Activated CD8-positive, alpha-beta T cell treated with anti-CD3 and anti-CD28 coated beads for 36 hours (primary cell): Measurements from ENCODE around the gene PAPSS1. TPM values are rescaled to one million over a fixed set of nuclear protein-coding genes. Genes with fewer than 3 reads are reported as not detected.

Experiments
- ATAC-seq: fragments of 200-7000 bp; cut with Tn5 transposase; one replicate; pipeline ENCODE4 v1.10.0; 2021; ENCODE audit warnings: mild to moderate bottlenecking, moderate library complexity
- CTCF ChIA-PET: fragments of 350-600 bp; sonication (Branson Sonifier 250); formaldehyde crosslinking; loops from one replicate; lab custom pipeline; 2021; ENCODE audit warnings: antibody characterized with exemption; lab: Charles Lee
- POLR2A ChIA-PET: fragments of 350-600 bp; sonication (Branson Sonifier 250); formaldehyde crosslinking; loops from one replicate; lab custom pipeline; 2021; ENCODE audit warnings: antibody characterized with exemption; lab: Charles Lee
- DNase-seq: peaks from one replicate; pipeline ENCODE4 v3.0.0-alpha.2; 2020
- H3K27ac Mint-ChIP-seq: one replicate; pipeline ENCODE4 v1.8.0; 2021; ENCODE audit warnings: mild to moderate bottlenecking, mixed read lengths
- H3K27me3 Mint-ChIP-seq: one replicate; pipeline ENCODE4 v1.8.0; 2021; ENCODE audit warnings: mixed read lengths
- H3K36me3 Mint-ChIP-seq: one replicate; pipeline ENCODE4 v1.8.0; 2021; ENCODE audit warnings: low read depth, mixed read lengths
- H3K4me1 Mint-ChIP-seq: one replicate; pipeline ENCODE4 v1.8.0; 2021; ENCODE audit warnings: low read depth, mixed read lengths
- H3K4me3 Mint-ChIP-seq: one replicate; pipeline ENCODE4 v1.8.0; 2021; ENCODE audit warnings: mild to moderate bottlenecking, moderate library complexity, mixed read lengths
- H3K9me3 Mint-ChIP-seq: one replicate; pipeline ENCODE4 v1.8.0; 2021; ENCODE audit warnings: mixed read lengths
- intact Hi-C: fragments of 100-400 bp; cut with micrococcal nuclease; formaldehyde crosslinking; loops from one replicate; pipeline ENCODE4 v1.10.0; 2022
- total RNA-seq, 2 experiments: library from RNA; stranded (reverse); gene quantifications; one replicate each; pipeline ENCODE4 v1.2.3, GENCODE V29; 2021
- TF ChIP-seq, protein P1 (sequence below): fragments of 200-600 bp; IDR thresholded peaks from one replicate; pipeline ENCODE4 v1.8.0; 2022; ENCODE audit warnings: antibody characterized with exemption, mild to moderate bottlenecking

The PAPSS1 gene
- total RNA-seq, 2 experiments from 2014 or later, result 29.5 to 31.1 TPM

DNA sequence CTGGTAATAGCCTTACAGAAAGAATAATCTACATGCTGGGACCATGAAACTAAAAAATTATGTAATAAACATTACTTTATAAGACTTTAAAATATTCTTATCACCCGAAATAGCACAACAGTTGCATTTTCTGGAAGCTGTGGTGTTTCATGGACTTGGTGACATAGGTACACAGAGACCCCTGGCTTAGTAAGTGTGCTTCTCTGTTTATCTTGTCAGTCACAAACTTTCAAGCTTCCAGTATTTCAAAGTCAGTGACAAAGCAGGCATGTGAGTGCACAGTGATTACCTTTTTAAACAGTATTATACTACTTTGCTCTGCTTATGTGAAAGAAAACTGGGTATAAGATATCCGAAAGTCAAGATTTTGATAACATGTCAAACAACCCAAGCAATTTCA lies 84.3 kb downstream of the PAPSS1 start:
- CTCF ChIA-PET, result no interaction called here

DNA sequence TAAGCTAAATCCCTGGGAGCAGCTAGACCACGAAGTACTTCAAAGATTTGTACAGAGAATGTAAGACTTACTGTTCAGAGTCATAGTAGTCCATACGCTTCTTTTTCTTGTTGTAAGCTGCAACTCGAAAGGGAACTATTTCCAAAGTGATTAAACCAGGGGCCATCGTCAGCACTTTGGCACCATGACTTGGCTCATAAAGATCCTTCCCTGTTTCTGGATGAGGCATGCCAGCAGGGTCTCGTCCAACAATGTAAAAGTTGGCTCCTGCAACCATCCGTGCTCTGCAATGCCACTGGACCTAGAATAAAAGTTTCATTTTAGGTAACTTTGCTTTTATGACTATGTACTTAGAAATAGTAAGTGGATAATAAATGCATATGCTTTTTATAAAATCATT lies 88.5 kb downstream of the PAPSS1 start:
- H3K9me3 Mint-ChIP-seq, result no peaks in the 10 kb centered on the region
- H3K27me3 Mint-ChIP-seq, result no peaks in the 10 kb centered on the region
- ATAC-seq (no peak), DNase-seq (no peak)
- POLR2A ChIA-PET, result no interaction called here
- H3K27ac Mint-ChIP-seq, result no peak overlapping the region
- no peaks in the 10 kb centered on the region for H3K4me1 Mint-ChIP-seq
- CTCF ChIA-PET, result no interaction called here
- H3K36me3 Mint-ChIP-seq, result peaks cover 19% of the 10 kb centered on the region
- TF ChIP-seq, protein P1, sequence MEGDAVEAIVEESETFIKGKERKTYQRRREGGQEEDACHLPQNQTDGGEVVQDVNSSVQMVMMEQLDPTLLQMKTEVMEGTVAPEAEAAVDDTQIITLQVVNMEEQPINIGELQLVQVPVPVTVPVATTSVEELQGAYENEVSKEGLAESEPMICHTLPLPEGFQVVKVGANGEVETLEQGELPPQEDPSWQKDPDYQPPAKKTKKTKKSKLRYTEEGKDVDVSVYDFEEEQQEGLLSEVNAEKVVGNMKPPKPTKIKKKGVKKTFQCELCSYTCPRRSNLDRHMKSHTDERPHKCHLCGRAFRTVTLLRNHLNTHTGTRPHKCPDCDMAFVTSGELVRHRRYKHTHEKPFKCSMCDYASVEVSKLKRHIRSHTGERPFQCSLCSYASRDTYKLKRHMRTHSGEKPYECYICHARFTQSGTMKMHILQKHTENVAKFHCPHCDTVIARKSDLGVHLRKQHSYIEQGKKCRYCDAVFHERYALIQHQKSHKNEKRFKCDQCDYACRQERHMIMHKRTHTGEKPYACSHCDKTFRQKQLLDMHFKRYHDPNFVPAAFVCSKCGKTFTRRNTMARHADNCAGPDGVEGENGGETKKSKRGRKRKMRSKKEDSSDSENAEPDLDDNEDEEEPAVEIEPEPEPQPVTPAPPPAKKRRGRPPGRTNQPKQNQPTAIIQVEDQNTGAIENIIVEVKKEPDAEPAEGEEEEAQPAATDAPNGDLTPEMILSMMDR, result no peak
- intact Hi-C loops, result no loop called here
- H3K4me3 Mint-ChIP-seq, result no peak overlapping the region

More for the DNA sequence above, 84.3 kb downstream of the PAPSS1 start:
- no peaks in the 10 kb centered on the region for H3K27me3 Mint-ChIP-seq
- no peak for DNase-seq
- POLR2A ChIA-PET, result no interaction called here
- no peak overlapping the region for H3K4me3 Mint-ChIP-seq
- intact Hi-C loops, result no loop called here
- no peaks in the 10 kb centered on the region for H3K9me3 Mint-ChIP-seq
- H3K36me3 Mint-ChIP-seq, result peaks cover 6% of the 10 kb centered on the region
- TF ChIP-seq, protein P1, result no peak
- no peak overlapping the region for H3K27ac Mint-ChIP-seq
- no peak for ATAC-seq
- no peaks in the 10 kb centered on the region for H3K4me1 Mint-ChIP-seq

DNA sequence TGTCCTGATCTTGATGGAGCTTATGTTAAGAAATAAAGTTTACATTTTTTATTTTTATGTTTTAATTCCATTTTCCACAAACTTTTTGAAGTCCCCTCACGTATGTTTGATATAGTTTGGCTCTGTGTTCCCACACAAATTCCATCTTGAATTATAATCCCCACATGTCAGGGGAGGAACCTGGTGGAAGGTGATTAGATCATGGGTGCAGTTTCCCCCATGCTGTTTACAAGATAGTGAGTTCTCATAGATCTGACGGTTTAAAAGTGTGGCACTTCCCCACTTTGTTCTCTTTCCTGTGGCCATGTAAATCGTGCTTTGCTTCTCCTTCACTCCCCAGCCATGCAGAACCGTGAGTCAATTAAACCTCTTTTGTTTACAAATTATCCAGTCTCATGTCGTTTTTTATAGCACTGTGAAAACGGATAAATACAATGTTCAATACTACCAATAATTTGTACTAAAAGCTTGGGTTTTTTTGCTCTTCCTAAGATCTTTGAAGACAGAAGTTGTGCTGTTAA lies 89.8 kb downstream of the PAPSS1 start:
- TF ChIP-seq, protein P1, result no peak
- no peaks in the 10 kb centered on the region for H3K4me1 Mint-ChIP-seq
- H3K9me3 Mint-ChIP-seq, result no peaks in the 10 kb centered on the region
- DNase-seq, result no peak
- H3K27ac Mint-ChIP-seq, result no peak overlapping the region
- intact Hi-C loops, result no loop called here
- ATAC-seq, result no peak
- H3K36me3 Mint-ChIP-seq, result peaks cover 25% of the 10 kb centered on the region
- no peak overlapping the region for H3K4me3 Mint-ChIP-seq
- H3K27me3 Mint-ChIP-seq, result no peaks in the 10 kb centered on the region
- ChIA-PET CTCF (no interaction called here), POLR2A (no interaction called here)

DNA sequence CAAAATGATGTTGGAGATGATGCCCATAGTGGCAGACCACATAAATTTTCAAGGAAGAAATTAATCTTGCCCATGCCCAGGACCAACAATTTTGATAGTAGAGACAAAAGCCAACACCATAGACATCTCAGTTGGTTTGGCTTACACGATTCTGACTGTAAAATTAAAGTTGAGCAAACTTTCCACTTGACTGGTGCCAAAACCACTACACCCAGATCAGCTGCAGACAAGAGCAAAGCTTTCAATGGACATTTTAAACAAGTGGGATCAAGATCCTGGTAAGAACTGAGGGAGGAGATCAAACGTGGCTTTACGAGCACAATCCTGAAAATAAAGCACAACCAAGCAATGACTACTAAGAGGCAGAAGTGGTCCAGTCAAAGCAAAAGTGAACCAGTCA lies 90.7 kb downstream of the PAPSS1 start:
- intact Hi-C loops, result no loop called here
- Mint-ChIP-seq H3K4me3 (no peak overlapping the region), H3K27me3 (no peaks in the 10 kb centered on the region), H3K36me3 (peaks cover 32% of the 10 kb centered on the region), H3K4me1 (no peaks in the 10 kb centered on the region), H3K27ac (no peak overlapping the region), H3K9me3 (no peaks in the 10 kb centered on the region)
- ChIA-PET CTCF (interaction anchor here (0.6 to 1.0 kb wide), 2 partner anchors 15 to 284 kb away, joined by 3 read pairs; no protein-coding TSS in a partner anchor), POLR2A (interaction anchor here (0.7 kb wide), 1 partner anchor 384 kb away, joined by 3 read pairs; no protein-coding TSS in a partner anchor)
- TF ChIP-seq, protein P1, result no peak
- ATAC-seq (no peak), DNase-seq (no peak)

DNA sequence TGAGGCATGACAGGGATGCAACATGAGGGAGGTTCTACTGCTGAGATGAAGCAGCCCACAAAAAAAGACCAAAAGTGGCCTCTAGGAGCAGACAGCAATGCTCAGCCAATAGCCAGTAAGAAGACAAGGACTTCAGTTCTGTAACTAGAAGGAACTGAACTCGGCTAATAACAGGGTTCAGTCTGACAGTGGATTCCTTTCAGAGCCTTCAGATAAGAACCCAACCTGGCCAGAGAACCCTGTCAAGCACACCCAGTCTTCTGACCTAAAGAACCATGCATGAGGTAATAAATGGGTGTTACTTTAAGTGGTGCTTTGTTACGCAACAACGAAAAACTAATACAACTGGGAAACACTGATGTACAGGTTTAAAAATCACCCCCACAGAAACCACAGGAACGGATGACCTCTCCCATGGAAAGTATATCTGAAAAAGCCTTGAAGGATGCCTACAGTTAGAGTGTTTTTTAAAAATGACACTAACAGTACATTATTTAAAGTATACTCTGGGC lies 94.6 kb downstream of the PAPSS1 start:
- Mint-ChIP-seq H3K27ac (no peak overlapping the region), H3K9me3 (peaks cover 2% of the 10 kb centered on the region), H3K36me3 (peaks cover 36% of the 10 kb centered on the region), H3K4me3 (no peak overlapping the region), H3K27me3 (no peaks in the 10 kb centered on the region), H3K4me1 (peaks cover 2% of the 10 kb centered on the region)
- DNase-seq (no peak), ATAC-seq (no peak)
- CTCF ChIA-PET, result no interaction called here
- POLR2A ChIA-PET, result no interaction called here
- TF ChIP-seq, protein P1, result no peak
- intact Hi-C loops, result no loop called here
